Peyer's patch (tissue), 4 donors: ENCODE measurements around the gene ANO7. TPM values are rescaled to one million over a fixed set of nuclear protein-coding genes. Genes with fewer than 3 reads are reported as not detected.

Experiments
- DNase-seq, 3 donors: peaks; one replicate each; pipeline ENCODE4 v3.0.0-alpha.2; 2017 to 2019
- H3K27ac ChIP-seq, 4 donors: fragments of 200-600 bp; sonication (generic); one replicate each; pipeline ENCODE4 v1.5.1; 2016 to 2019
- H3K27me3 ChIP-seq, 2 donors: fragments of 200-600 bp; sonication (generic); one replicate each; pipeline ENCODE4 v1.5.1; 2019
- H3K36me3 ChIP-seq, 3 donors: fragments of 200-600 bp; sonication (generic); one replicate each; pipeline ENCODE4 v1.5.1; 2016 to 2019
- H3K4me1 ChIP-seq, 4 donors: fragments of 200-600 bp; sonication (generic); one replicate each; pipeline ENCODE4 v1.5.1; 2016 to 2019
- H3K4me3 ChIP-seq, 4 donors: fragments of 200-600 bp; sonication (generic); 1 replicate in 3 of 4; 2 replicates in 1 of 4; pipeline ENCODE4 v1.5.1; 2016 to 2019; ENCODE audit warnings: mild to moderate bottlenecking in 1 of 4
- H3K9me3 ChIP-seq, 4 donors: fragments of 200-600 bp; sonication (generic); one replicate each; pipeline ENCODE4 v1.5.1; 2016 to 2019; ENCODE audit warnings: mild to moderate bottlenecking in 1 of 4
- CTCF ChIP-seq, 6 experiments: fragments of 450-650 bp in 4 of 6; fragments of 200-600 bp in 2 of 6; sonication (generic) in 1 of 6; IDR thresholded peaks; one replicate each; pipeline ENCODE4 v1.5.1; 2017 to 2019; ENCODE audit warnings: antibody characterized with exemption in 6 of 6, mild to moderate bottlenecking in 3 of 6, moderate library complexity in 1 of 6
- POLR2A ChIP-seq, 2 donors: fragments of 450-650 bp; IDR thresholded peaks; one replicate each; pipeline ENCODE4 v1.5.1; 2017; ENCODE audit warnings: antibody characterized with exemption in 2 of 2, mild to moderate bottlenecking in 2 of 2, moderate library complexity in 2 of 2
- total RNA-seq, 4 donors: library from RNA; depleted of rRNA; stranded (reverse); fragments of >200 nt; gene quantifications; one replicate each; pipeline ENCODE4 v1.1.0, GENCODE V29; 2016

ANO7 gene
- total RNA-seq, 4 donors from 2014 or later = 89.1 to 188 (median 102) TPM

GRCh38 chr2:241182531-241183133, 5.8 kb upstream of the ANO7 start:
- no peak overlapping the region for H3K4me3 ChIP-seq
- no peaks in the 10 kb centered on the region for H3K4me1 ChIP-seq
- no peaks in the 10 kb centered on the region for H3K9me3 ChIP-seq
- no peak for DNase-seq
- H3K27me3 ChIP-seq = no peaks in the 10 kb centered on the region
- TF ChIP-seq CTCF (IDR thresholded peaks at IDR 0.05) = no peak
- TF ChIP-seq POLR2A (IDR thresholded peaks at IDR 0.05) = no peak
- H3K27ac ChIP-seq = no peak overlapping the region
- H3K36me3 ChIP-seq = peaks cover 0 to 45% (median 0%) of the 10 kb centered on the region in 3 donors

GRCh38 chr2:241183221-241183620, 5.3 kb upstream of the ANO7 start:
- no peak overlapping the region for H3K27ac ChIP-seq
- no peak for DNase-seq
- H3K9me3 ChIP-seq = no peaks in the 10 kb centered on the region
- no peak for TF ChIP-seq CTCF (IDR thresholded peaks at IDR 0.05)
- no peak for TF ChIP-seq POLR2A (IDR thresholded peaks at IDR 0.05)
- no peak overlapping the region for H3K4me3 ChIP-seq
- H3K4me1 ChIP-seq = no peaks in the 10 kb centered on the region
- no peaks in the 10 kb centered on the region for H3K27me3 ChIP-seq
- H3K36me3 ChIP-seq = peaks cover 0 to 40% (median 0%) of the 10 kb centered on the region in 3 donors

DNA sequence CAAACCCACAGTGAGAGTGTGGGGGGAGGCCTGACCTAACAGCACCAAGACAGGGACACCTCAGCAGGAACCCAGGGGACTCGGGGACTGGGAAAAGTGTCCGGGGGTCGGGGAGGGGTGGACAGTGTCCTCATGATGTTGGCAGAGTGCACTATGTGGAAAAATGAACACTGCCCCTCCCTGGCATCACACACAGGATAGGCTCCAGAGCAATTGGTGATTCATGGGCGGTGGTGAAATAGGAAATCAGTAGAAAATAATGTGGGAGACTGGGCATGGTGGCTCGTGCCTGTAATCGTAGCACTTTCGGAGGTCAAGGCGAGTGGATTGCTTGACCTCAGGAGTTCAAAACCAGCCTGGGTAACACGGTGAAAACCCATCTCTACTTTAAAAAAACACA, 3.6 kb upstream of the ANO7 start:
- Histone ChIP-seq H3K36me3 (peaks cover 0 to 29% (median 0%) of the 10 kb centered on the region in 3 donors), H3K9me3 (no peaks in the 10 kb centered on the region), H3K27me3 (no peaks in the 10 kb centered on the region), H3K27ac (no peak overlapping the region), H3K4me3 (no peak overlapping the region), H3K4me1 (no peaks in the 10 kb centered on the region)
- no peak for TF ChIP-seq CTCF (IDR thresholded peaks at IDR 0.05)
- TF ChIP-seq POLR2A (IDR thresholded peaks at IDR 0.05) = no peak
- DNase-seq = no peak

DNA sequence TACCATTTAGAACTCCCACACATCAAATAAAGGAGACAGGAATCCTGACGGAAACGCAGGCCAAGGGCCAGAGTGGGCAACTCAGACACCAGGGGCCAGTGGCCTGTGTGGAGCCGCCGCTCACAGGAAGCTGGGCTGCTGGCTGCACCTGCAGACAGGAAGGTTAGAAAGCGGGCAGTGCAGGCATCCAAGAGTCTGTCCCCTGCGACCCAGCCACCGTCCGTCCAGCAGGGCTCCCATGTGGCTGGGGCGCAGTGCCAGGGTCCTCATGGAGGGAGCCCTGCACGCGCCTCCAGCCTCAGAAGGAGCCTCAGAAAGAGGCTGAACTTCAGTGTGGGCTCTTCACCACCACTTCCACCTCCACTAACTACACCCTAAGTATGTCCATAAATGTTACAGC, 2.5 kb upstream of the ANO7 start:
- TF ChIP-seq POLR2A (IDR thresholded peaks at IDR 0.05) (no peak), CTCF (IDR thresholded peaks at IDR 0.05) (no peak)
- Histone ChIP-seq H3K4me3 (no peak overlapping the region), H3K4me1 (no peaks in the 10 kb centered on the region), H3K9me3 (no peaks in the 10 kb centered on the region), H3K36me3 (peaks cover 0 to 19% (median 0%) of the 10 kb centered on the region in 3 donors), H3K27me3 (no peaks in the 10 kb centered on the region), H3K27ac (no peak overlapping the region)
- no peak for DNase-seq

DNA sequence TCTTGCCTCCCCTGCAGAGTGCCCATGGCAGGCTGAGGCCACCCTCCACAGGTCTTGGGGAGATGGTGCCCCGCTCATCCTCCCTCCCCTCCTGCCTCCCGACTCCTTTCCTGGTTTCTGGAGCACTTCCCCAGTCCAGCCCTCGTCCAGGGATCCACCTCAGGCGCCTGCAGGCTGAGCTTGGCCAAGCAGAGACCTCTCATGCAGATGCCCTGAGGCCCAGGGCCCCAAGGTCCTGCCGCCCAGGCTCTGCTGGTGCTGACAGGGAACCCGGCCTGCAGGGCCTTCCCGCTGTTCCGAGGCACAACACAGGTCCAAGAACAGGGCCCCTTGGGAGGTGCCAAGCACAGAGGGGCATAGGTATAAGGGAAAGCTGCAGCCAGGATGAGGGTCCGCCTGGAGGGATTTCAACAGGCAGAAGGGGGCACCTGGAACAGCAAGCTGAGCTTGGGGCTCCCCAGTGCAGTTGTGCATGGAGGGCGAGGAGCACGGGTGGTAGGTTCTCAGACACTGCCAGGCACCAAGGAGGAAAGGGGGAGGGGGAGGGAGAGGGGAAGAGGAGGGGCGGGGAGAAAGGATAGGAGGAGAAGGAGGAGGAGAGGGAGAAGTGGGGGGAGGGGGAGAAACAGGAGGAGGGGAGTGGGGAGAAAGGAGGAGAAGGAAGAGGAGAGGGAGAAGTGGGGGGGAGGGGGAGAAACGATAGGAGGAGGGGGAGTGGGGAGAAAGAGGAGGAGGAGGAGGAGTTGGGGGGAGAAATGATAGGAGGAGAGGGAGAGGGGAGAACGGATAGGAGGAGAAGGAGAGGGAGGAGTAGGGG, 1.2 kb upstream of the ANO7 start:
- TF ChIP-seq CTCF (IDR thresholded peaks at IDR 0.05) (no peak), POLR2A (IDR thresholded peaks at IDR 0.05) (no peak)
- DNase-seq = no peak
- Histone ChIP-seq H3K27ac (no peak overlapping the region), H3K27me3 (no peaks in the 10 kb centered on the region), H3K4me3 (peak overlapping the region in 1 of 4 donors; percentile 22), H3K36me3 (peaks cover 0 to 13% (median 0%) of the 10 kb centered on the region in 3 donors), H3K4me1 (no peaks in the 10 kb centered on the region), H3K9me3 (no peaks in the 10 kb centered on the region)
